GM12891 (cell line): ENCODE data around the gene XPO5.

Source experiments
- DNase-seq: peaks from one replicate; pipeline ENCODE4 v3.0.0; 2011; ENCODE audit warnings: low spot score; ENCODE audit not compliant: insufficient read length
- FAIRE-seq: peaks from 2 replicates; lab custom pipeline; 2011; peaks lifted over from hg19 to GRCh38; lab: Jason Lieb, UNC
- PAX5 ChIP-seq: IDR thresholded peaks from 2 replicates; pipeline ENCODE4 v1.6.1; 2011; ENCODE audit warnings: low read length, moderate library complexity, mild to moderate bottlenecking; ENCODE audit not compliant: insufficient read depth, severe bottlenecking
- POLR2A ChIP-seq: IDR thresholded peaks from 2 replicates; pipeline ENCODE4 v1.6.1; 2011; ENCODE audit warnings: low read depth, low read length, control low read depth
- POLR2AphosphoS5 ChIP-seq: IDR thresholded peaks from 2 replicates; pipeline ENCODE4 v1.6.1; 2011; ENCODE audit warnings: low read depth, low read length, control low read depth
- POU2F2 ChIP-seq: IDR thresholded peaks from 2 replicates; pipeline ENCODE4 v1.6.1; 2011; ENCODE audit warnings: low read depth, mild to moderate bottlenecking, control low read depth, low read length, moderate library complexity
- SPI1 ChIP-seq: IDR thresholded peaks from 2 replicates; pipeline ENCODE4 v1.6.1; 2011; ENCODE audit warnings: low read depth, low read length, control low read depth
- TAF1 ChIP-seq: IDR thresholded peaks from 2 replicates; pipeline ENCODE4 v1.6.1; 2011; ENCODE audit warnings: low read depth, low read length, control low read depth

XPO5 gene

DNA sequence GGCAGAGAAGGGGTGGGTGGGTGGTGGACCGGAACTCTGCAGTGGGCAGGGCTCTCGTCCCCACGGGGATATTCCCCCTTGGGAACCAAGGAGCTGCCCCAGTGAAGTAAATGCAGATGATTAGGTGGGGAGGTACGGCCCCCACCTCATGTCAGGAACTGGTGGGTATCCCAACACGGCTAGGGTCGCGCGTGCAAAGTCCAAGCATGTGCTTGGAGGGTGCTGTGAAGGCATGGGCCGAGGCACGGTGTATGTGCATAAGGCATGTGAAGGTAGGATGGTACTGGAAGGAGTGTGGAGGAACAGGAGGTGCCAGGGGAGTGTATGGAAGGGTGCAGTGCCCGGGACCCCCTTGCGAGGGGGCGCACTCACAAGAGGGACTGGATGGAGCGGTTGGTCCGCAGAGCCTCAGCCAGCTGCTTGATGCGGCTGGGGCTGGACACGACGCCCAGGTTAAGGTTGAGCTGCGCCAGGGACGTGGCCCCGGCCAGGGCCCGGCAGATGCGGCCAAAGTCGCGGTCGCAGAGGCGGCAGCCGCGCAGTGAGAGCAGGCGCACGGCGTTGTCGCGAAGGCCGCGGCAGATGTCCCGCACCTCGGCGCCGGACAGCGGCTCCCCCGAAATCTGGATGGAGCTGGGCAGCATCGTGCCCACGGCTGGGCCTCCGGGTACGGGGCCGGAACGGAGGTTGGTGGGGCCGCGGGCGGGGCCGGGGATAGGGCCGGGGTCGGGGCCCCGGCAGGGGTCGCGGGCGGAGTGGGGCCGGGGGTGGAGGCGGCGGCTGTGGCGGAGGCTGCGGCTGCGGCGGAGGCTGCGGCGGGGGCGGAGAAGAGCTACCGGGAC is 66.5 kb downstream of the XPO5 start:
- TF ChIP-seq POLR2A (no peak), POU2F2 (no peak), POLR2AphosphoS5 (no peak), SPI1 (no peak), TAF1 (no peak), PAX5 (no peak)
- DNase-seq (no peak), FAIRE-seq (peak; percentile 31)

GRCh38 chr6:43508481-43509141 is 67.2 kb downstream of the XPO5 start:
- TF ChIP-seq PAX5, result no peak
- no peak for TF ChIP-seq POU2F2
- no peak for TF ChIP-seq SPI1
- DNase-seq (no peak), FAIRE-seq (no peak)

GRCh38 chr6:43506667-43507471 is 69.0 kb downstream of the XPO5 start:
- DNase-seq, result peak; percentile 82
- no peak for TF ChIP-seq PAX5
- FAIRE-seq, result peak; percentile 96

- DNase-seq (no peak), FAIRE-seq (no peak)
- TF ChIP-seq POLR2A, result no peak
- no peak for TF ChIP-seq POU2F2
- TF ChIP-seq TAF1, result no peak
- TF ChIP-seq POLR2AphosphoS5, result no peak
- no peak for TF ChIP-seq SPI1
- TF ChIP-seq PAX5, result no peak
These were observed 69.7 kb downstream of the XPO5 start for GRCh38 chr6:43506171-43506570.

DNA sequence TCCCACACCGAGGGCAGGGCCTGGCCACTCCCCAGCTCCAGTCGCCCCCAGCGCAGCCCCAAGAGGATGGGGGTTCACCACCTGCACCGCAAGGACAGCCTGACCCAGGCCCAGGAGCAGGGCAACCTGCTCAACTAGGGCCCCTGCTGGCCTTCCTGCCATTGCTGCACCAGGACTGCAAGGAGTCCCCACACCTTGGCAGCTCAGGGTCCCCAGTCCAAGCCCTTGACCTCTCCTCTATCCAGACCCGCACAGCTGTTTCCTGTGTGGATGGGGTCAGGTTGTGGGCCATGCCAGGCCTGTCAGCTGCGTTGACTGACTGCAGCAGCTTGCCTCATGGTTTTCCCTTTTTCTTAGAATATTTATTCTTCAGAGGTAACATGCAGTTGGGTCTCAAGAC is 70.1 kb downstream of the XPO5 start:
- DNase-seq, result no peak
- TF ChIP-seq POU2F2 (no peak), SPI1 (no peak), TAF1 (no peak), POLR2AphosphoS5 (no peak), PAX5 (no peak), POLR2A (no peak)
- FAIRE-seq, result no peak

DNA sequence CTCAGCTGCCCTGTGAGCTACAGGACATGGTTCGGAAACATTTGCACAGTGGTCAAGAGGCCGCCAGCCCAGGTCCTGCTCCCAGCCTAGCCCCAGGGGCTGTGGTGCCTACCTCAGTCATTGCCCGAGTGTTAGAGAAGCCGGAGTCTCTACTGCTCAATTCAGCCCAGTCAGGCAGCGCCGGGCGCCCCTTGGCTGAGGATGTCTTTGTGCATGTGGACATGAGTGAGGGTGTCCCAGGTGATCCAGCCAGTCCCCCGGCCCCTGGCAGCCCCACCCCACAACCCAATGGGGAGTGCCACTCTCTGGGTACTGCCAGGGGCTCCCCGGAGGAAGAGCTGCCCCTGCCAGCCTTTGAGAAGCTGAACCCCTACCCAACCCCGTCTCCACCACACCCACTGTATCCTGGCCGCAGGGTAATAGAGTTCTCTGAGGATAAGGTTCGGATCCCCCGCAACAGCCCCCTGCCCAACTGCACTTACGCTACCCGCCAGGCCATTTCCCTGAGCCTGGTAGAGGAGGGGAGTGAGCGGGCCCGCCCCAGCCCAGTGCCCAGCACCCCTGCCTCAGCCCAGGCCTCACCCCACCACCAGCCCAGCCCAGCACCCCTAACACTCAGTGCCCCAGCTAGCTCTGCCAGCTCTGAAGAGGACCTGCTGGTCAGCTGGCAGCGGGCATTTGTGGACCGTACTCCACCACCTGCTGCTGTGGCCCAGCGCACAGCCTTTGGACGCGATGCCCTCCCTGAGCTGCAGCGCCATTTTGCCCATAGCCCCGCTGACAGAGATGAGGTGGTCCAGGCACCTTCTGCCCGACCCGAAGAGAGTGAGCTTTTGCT is 70.9 kb downstream of the XPO5 start:
- no peak for FAIRE-seq
- TF ChIP-seq PAX5 (no peak), POU2F2 (no peak), POLR2AphosphoS5 (no peak), TAF1 (no peak), POLR2A (no peak), SPI1 (no peak)

GRCh38 chr6:43503443-43503842 is 72.4 kb downstream of the XPO5 start:
- FAIRE-seq (no peak), DNase-seq (no peak)
- TF ChIP-seq POU2F2, result no peak
- TF ChIP-seq POLR2AphosphoS5, result no peak
- TF ChIP-seq SPI1, result no peak
- no peak for TF ChIP-seq PAX5
- TF ChIP-seq TAF1, result no peak
- no peak for TF ChIP-seq POLR2A

More for the DNA sequence above, 70.9 kb downstream of the XPO5 start:
- DNase-seq, result no peak

DNA sequence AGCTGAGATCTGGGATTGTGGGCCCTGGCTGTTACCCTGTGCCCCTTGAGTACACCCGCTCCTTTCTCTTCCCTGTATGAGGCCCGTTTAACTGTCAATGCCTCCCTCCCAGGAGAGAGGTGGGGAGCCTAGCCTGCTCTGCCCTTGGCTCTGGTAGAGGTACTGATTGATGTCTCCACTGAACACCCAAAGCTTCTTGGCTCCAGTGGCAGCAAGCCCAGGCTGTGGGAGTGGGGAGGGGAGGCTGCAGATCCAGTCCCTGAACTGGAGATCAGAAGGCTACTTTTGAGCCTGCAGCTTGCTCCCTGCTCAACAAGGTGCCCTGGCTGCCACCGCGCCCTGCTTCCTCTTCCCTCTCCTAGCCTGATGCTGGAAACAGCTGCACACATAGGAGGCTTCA is 73.2 kb downstream of the XPO5 start:
- no peak for DNase-seq
- no peak for FAIRE-seq
- no peak for TF ChIP-seq SPI1
- no peak for TF ChIP-seq POU2F2
- TF ChIP-seq POLR2AphosphoS5, result no peak
- TF ChIP-seq POLR2A, result no peak
- TF ChIP-seq TAF1, result no peak
- TF ChIP-seq PAX5, result no peak

GRCh38 chr6:43500921-43501320 is 74.9 kb downstream of the XPO5 start:
- FAIRE-seq (no peak), DNase-seq (no peak)
- no peak for TF ChIP-seq POU2F2
- TF ChIP-seq POLR2A, result no peak
- no peak for TF ChIP-seq POLR2AphosphoS5
- no peak for TF ChIP-seq SPI1
- no peak for TF ChIP-seq PAX5
- no peak for TF ChIP-seq TAF1
